ENCODE measurements around the gene TPM2. TPM values are rescaled to one million over a fixed set of nuclear protein-coding genes. Genes with fewer than 3 reads are reported as not detected.

The TPM2 gene
- total RNA-seq, 1 donor from 2014 or later, result 188 TPM

- Mint-ChIP-seq H3K27ac (ENCODE audit: unreplicated experiment) (peak overlapping the region; percentile 99), H3K36me3 (ENCODE audit: unreplicated experiment) (no peaks in the 10 kb centered on the region), H3K4me3 (ENCODE audit: unreplicated experiment) (peak overlapping the region; percentile 83), H3K27me3 (ENCODE audit: unreplicated experiment) (peaks cover 15% of the 10 kb centered on the region), H3K4me1 (ENCODE audit: low read depth, unreplicated experiment) (peaks cover 14% of the 10 kb centered on the region), H3K9me3 (ENCODE audit: unreplicated experiment) (peaks cover 20% of the 10 kb centered on the region)
- no peak for TF ChIP-seq CTCF (IDR thresholded peaks at IDR 0.05; ENCODE audit: partially characterized antibody, unreplicated experiment)
- DNase-seq, result no peak
Measured at GRCh38 chr9:35656831-35657545, 32.7 kb downstream of the TPM2 start.

- peaks cover 20% of the 10 kb centered on the region for H3K9me3 Mint-ChIP-seq (ENCODE audit: unreplicated experiment)
- peak overlapping the region; percentile 83 for H3K4me3 Mint-ChIP-seq (ENCODE audit: unreplicated experiment)
- no peak for DNase-seq
- peaks cover 19% of the 10 kb centered on the region for H3K27me3 Mint-ChIP-seq (ENCODE audit: unreplicated experiment)
- peak overlapping the region; percentile 99 for H3K27ac Mint-ChIP-seq (ENCODE audit: unreplicated experiment)
- peaks cover 15% of the 10 kb centered on the region for H3K4me1 Mint-ChIP-seq (ENCODE audit: low read depth, unreplicated experiment)
- H3K36me3 Mint-ChIP-seq (ENCODE audit: unreplicated experiment), result no peaks in the 10 kb centered on the region
- TF ChIP-seq CTCF (IDR thresholded peaks at IDR 0.05; ENCODE audit: partially characterized antibody, unreplicated experiment), result no peak
Measured at GRCh38 chr9:35656348-35656747, 33.4 kb downstream of the TPM2 start.

DNA sequence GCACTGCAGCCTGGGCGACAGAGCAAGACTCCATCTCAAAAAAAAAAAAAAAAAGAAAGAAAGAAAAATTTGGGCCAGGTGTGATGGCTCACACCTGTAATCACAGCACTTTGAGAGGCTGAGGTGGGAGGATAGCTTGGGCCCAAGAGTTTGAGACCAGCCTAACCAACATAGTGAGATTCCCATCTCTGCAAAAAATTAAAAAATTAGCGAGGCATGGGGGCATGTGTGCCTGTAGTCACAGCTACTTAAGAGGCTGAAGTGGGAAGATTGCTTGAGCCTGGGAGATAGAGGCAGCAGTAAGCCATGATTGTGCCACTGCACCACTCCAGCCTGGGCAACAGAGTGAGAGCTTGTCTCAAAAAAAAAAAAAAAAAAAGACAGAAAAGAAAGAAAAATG is 36.1 kb downstream of the TPM2 start:
- Mint-ChIP-seq H3K4me1 (ENCODE audit: low read depth, unreplicated experiment) (peaks cover 14% of the 10 kb centered on the region), H3K9me3 (ENCODE audit: unreplicated experiment) (peaks cover 18% of the 10 kb centered on the region), H3K27me3 (ENCODE audit: unreplicated experiment) (peaks cover 23% of the 10 kb centered on the region)

DNA sequence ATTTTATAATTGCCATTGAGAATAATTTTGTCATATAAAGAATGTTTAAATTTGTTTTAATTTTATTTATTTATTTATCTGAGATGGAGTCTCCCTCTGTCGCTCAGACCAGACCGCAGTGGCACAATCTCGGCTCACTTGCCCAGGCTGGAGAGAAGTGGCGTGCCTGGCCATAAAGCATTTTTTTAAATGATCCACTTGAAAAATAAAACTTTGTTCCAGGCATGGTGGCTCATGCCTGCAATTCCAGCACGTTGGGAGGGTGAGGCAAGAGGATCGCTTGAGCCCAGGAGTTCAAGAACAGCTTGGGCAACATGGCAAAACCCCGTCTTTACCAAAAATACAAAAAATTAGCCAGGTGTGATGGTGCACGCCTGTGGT is 36.9 kb downstream of the TPM2 start:
- Mint-ChIP-seq H3K4me1 (ENCODE audit: low read depth, unreplicated experiment) (peaks cover 20% of the 10 kb centered on the region), H3K9me3 (ENCODE audit: unreplicated experiment) (peaks cover 19% of the 10 kb centered on the region), H3K27ac (ENCODE audit: unreplicated experiment) (no peak overlapping the region), H3K36me3 (ENCODE audit: unreplicated experiment) (no peaks in the 10 kb centered on the region), H3K4me3 (ENCODE audit: unreplicated experiment) (no peak overlapping the region), H3K27me3 (ENCODE audit: unreplicated experiment) (peaks cover 26% of the 10 kb centered on the region)
- no peak for TF ChIP-seq CTCF (IDR thresholded peaks at IDR 0.05; ENCODE audit: partially characterized antibody, unreplicated experiment)
- no peak for DNase-seq

More for the DNA sequence above, 36.1 kb downstream of the TPM2 start:
- Mint-ChIP-seq H3K36me3 (ENCODE audit: unreplicated experiment) (no peaks in the 10 kb centered on the region), H3K4me3 (ENCODE audit: unreplicated experiment) (no peak overlapping the region), H3K27ac (ENCODE audit: unreplicated experiment) (no peak overlapping the region)
- no peak for DNase-seq
- TF ChIP-seq CTCF (IDR thresholded peaks at IDR 0.05; ENCODE audit: partially characterized antibody, unreplicated experiment), result no peak

Measured in glutamatergic neuron (in vitro differentiated cells).